ENCODE data around the gene PEDS1. TPM values are rescaled to one million over a fixed set of nuclear protein-coding genes. Genes with fewer than 3 reads are reported as not detected.

Gene PEDS1
- total and polyA plus RNA-seq, 2 of the 13 experiments (the other 11 are each of a cell fraction or from before 2014, with no cell fraction given) = 30.5 to 93.9 TPM

DNA sequence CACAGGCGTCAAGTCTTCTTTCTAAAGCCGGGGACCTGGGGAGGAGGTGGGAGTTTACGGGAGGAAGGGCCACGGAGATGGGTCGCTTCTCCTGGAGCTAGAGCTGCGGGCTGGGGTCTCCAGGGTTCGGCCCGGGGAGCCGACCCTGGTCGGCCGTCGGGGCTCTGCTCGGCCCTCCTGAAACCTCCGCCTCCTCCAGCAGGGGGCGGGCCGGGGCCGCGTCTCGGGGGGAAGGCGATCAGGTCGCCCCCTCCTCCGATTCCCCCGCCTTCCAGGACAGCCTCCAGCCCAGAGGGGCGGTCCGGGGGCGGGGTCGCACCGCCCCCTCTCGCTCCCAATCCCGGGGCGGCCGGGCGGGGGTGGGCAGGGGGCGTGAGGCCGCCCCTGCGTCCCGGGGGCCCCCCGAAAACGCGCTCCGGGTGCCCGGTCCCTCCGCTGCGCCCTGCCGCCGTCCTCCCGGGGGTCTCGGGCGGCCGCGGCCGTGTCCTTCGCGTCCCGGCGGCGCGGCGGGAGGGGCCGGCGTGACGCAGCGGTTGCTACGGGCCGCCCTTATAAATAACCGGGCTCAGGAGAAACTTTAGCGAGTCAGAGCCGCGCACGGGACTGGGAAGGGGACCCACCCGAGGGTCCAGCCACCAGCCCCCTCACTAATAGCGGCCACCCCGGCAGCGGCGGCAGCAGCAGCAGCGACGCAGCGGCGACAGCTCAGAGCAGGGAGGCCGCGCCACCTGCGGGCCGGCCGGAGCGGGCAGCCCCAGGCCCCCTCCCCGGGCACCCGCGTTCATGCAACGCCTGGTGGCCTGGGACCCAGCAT lies 36.9 kb upstream of the PEDS1 start, which contains the start of gene CEBPB (continued):
- TF ChIP-seq, protein P1, sequence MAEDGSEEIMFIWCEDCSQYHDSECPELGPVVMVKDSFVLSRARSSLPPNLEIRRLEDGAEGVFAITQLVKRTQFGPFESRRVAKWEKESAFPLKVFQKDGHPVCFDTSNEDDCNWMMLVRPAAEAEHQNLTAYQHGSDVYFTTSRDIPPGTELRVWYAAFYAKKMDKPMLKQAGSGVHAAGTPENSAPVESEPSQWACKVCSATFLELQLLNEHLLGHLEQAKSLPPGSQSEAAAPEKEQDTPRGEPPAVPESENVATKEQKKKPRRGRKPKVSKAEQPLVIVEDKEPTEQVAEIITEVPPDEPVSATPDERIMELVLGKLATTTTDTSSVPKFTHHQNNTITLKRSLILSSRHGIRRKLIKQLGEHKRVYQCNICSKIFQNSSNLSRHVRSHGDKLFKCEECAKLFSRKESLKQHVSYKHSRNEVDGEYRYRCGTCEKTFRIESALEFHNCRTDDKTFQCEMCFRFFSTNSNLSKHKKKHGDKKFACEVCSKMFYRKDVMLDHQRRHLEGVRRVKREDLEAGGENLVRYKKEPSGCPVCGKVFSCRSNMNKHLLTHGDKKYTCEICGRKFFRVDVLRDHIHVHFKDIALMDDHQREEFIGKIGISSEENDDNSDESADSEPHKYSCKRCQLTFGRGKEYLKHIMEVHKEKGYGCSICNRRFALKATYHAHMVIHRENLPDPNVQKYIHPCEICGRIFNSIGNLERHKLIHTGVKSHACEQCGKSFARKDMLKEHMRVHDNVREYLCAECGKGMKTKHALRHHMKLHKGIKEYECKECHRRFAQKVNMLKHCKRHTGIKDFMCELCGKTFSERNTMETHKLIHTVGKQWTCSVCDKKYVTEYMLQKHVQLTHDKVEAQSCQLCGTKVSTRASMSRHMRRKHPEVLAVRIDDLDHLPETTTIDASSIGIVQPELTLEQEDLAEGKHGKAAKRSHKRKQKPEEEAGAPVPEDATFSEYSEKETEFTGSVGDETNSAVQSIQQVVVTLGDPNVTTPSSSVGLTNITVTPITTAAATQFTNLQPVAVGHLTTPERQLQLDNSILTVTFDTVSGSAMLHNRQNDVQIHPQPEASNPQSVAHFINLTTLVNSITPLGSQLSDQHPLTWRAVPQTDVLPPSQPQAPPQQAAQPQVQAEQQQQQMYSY (CRISPR knock-in tag; IDR thresholded peaks at IDR 0.05) = 0 out of 2 replicates have a peak, but pooled peaks have one; percentile 64
- TF ChIP-seq CHD4 (IDR thresholded peaks at IDR 0.05; ENCODE audit: borderline replicate concordance, low read length) (no peak), ZNF614 (CRISPR knock-in tag; IDR thresholded peaks at IDR 0.05; ENCODE audit: borderline replicate concordance) (peak; percentile 83; the same call in 1 of the 2 replicates), ZNF839 (CRISPR knock-in tag; IDR thresholded peaks at IDR 0.05; ENCODE audit: borderline replicate concordance) (peak; percentile 23; the same call in 1 of the 2 replicates), ZNF232 (CRISPR knock-in tag; IDR thresholded peaks at IDR 0.05; ENCODE audit: borderline replicate concordance) (peak; percentile 48; the same call in 1 of the 2 replicates), ARID2 (CRISPR knock-in tag; IDR thresholded peaks at IDR 0.05; ENCODE audit: borderline replicate concordance) (peak; percentile 67; the same call in 1 of the 2 replicates), ZNF619 (CRISPR knock-in tag; IDR thresholded peaks at IDR 0.05) (no peak), NFAT5 (CRISPR knock-in tag; IDR thresholded peaks at IDR 0.05) (peak; percentile 90), ZBTB39 (CRISPR knock-in tag; IDR thresholded peaks at IDR 0.05) (peak; percentile 94; the same call in 1 of the 2 replicates), PRDM10 (CRISPR knock-in tag; IDR thresholded peaks at IDR 0.05; ENCODE audit: low read depth) (no peak), PAF1 (CRISPR knock-in tag; IDR thresholded peaks at IDR 0.05) (peak; percentile 31; the same call in 1 of the 2 replicates), PCBP1 (IDR thresholded peaks at IDR 0.05; ENCODE audit: borderline replicate concordance, low read depth, low read length) (peak; percentile 24; the same call in 1 of the 2 replicates)

Data from HepG2 (cell line).